H9 (cell line): Measurements from ENCODE around the gene ITGB6. TPM values are rescaled to one million over a fixed set of nuclear protein-coding genes. Genes with fewer than 3 reads are reported as not detected.

Experiments
- DNase-seq: peaks from one replicate; pipeline ENCODE4 v3.0.0-alpha.2; 2017
- H2AFZ ChIP-seq: one replicate; pipeline ENCODE4 v1.6.1; 2013; ENCODE audit warnings: mild to moderate bottlenecking, low read length, control low read depth, moderate library complexity
- H2AK5ac ChIP-seq: 2 replicates; pipeline ENCODE4 v1.6.1; 2013; ENCODE audit warnings: low read length, control low read depth, mixed read lengths; ENCODE audit not compliant: insufficient read length
- H2BK120ac ChIP-seq: one replicate; pipeline ENCODE4 v1.6.1; 2013; ENCODE audit warnings: low read depth, mild to moderate bottlenecking, low read length, control low read depth, inconsistent platforms; ENCODE audit not compliant: poor library complexity, severe bottlenecking
- H2BK12ac ChIP-seq: 2 replicates; pipeline ENCODE4 v1.6.1; 2013; ENCODE audit warnings: low read length, control low read depth, mixed read lengths, low read depth; ENCODE audit not compliant: insufficient read length
- H2BK15ac ChIP-seq: 2 replicates; pipeline ENCODE4 v1.6.1; 2013; ENCODE audit warnings: low read depth, low read length, control low read depth
- H2BK20ac ChIP-seq: one replicate; pipeline ENCODE4 v1.6.1; 2013; ENCODE audit warnings: low read depth, mild to moderate bottlenecking, low read length, control low read depth, inconsistent platforms; ENCODE audit not compliant: poor library complexity, severe bottlenecking
- H2BK5ac ChIP-seq: 2 replicates; pipeline ENCODE4 v1.6.1; 2013; ENCODE audit warnings: low read length, control low read depth, mixed read lengths; ENCODE audit not compliant: insufficient read length
- H3K14ac ChIP-seq: 2 replicates; pipeline ENCODE4 v1.6.1; 2013; ENCODE audit warnings: low read length, control low read depth; ENCODE audit not compliant: insufficient read depth
- H3K18ac ChIP-seq: 2 replicates; pipeline ENCODE4 v1.6.1; 2013; ENCODE audit warnings: low read depth, mild to moderate bottlenecking, mixed read lengths, low read length, control low read depth; ENCODE audit not compliant: insufficient read length
- H3K23ac ChIP-seq: 2 replicates; pipeline ENCODE4 v1.6.1; 2013; ENCODE audit warnings: low read length, control low read depth, mixed read lengths, low read depth; ENCODE audit not compliant: insufficient read length
- H3K23me2 ChIP-seq: 2 replicates; pipeline ENCODE4 v1.6.1; 2013; ENCODE audit warnings: low read depth, mild to moderate bottlenecking, mixed read lengths, low read length, control low read depth; ENCODE audit not compliant: insufficient read length, poor library complexity, severe bottlenecking
- H3K27ac ChIP-seq: 2 replicates; pipeline ENCODE4 v1.5.1; 2013; ENCODE audit warnings: low read length, control low read depth, mixed read lengths, low read depth; ENCODE audit not compliant: insufficient read length
- H3K27me3 ChIP-seq: 2 replicates; pipeline ENCODE4 v1.6.1; 2013; ENCODE audit warnings: low read length, control low read depth, inconsistent platforms; ENCODE audit not compliant: insufficient read depth
- H3K4ac ChIP-seq: 2 replicates; pipeline ENCODE4 v1.6.1; 2013; ENCODE audit warnings: low read depth, mild to moderate bottlenecking, control low read depth, inconsistent platforms, low read length, moderate library complexity
- H3K4me1 ChIP-seq: 2 replicates; pipeline ENCODE4 v1.6.1; 2013; ENCODE audit warnings: low read length, control low read depth, inconsistent platforms; ENCODE audit not compliant: insufficient read depth
- H3K4me2 ChIP-seq: 2 replicates; pipeline ENCODE4 v1.6.1; 2013; ENCODE audit warnings: low read length, control low read depth, mixed read lengths; ENCODE audit not compliant: insufficient read length, insufficient read depth
- H3K56ac ChIP-seq: 2 replicates; pipeline ENCODE4 v1.6.1; 2013; ENCODE audit warnings: low read depth, mild to moderate bottlenecking, mixed read lengths, low read length, control low read depth; ENCODE audit not compliant: insufficient read length
- H3K79me1 ChIP-seq: 2 replicates; pipeline ENCODE4 v1.6.1; 2013; ENCODE audit warnings: low read depth, mild to moderate bottlenecking, moderate library complexity, low read length, control low read depth, inconsistent platforms; ENCODE audit not compliant: insufficient read depth, poor library complexity, severe bottlenecking
- H3K79me2 ChIP-seq: 2 replicates; pipeline ENCODE4 v1.6.1; 2013; ENCODE audit warnings: low read length, control low read depth, inconsistent platforms; ENCODE audit not compliant: insufficient read depth
- H3K9ac ChIP-seq: 2 replicates; pipeline ENCODE4 v1.6.1; 2013; ENCODE audit warnings: low read length, control low read depth, mixed read lengths; ENCODE audit not compliant: insufficient read length; ENCODE audit errors: extremely low read depth
- H3K9me3 ChIP-seq: one replicate; pipeline ENCODE4 v1.6.1; 2013; ENCODE audit warnings: low read depth, low read length, inconsistent platforms; ENCODE audit not compliant: control insufficient read depth
- H3T11ph ChIP-seq: one replicate; pipeline ENCODE4 v1.6.1; 2013; ENCODE audit warnings: mild to moderate bottlenecking, low read length, control low read depth, inconsistent platforms
- H4K20me1 ChIP-seq: one replicate; pipeline ENCODE4 v1.6.1; 2013; ENCODE audit not compliant: control insufficient read depth, insufficient read length, insufficient read depth
- H4K5ac ChIP-seq: 2 replicates; pipeline ENCODE4 v1.6.1; 2013; ENCODE audit warnings: low read depth, mild to moderate bottlenecking, mixed read lengths, low read length, control low read depth; ENCODE audit not compliant: insufficient read length
- H4K8ac ChIP-seq: replicated peaks from 2 replicates; pipeline ENCODE4 v1.6.1; 2013; ENCODE audit warnings: low read length, control low read depth, mixed read lengths, low read depth; ENCODE audit not compliant: insufficient read length
- H4K91ac ChIP-seq: 2 replicates; pipeline ENCODE4 v1.6.1; 2013; ENCODE audit warnings: low read depth, mild to moderate bottlenecking, moderate library complexity, mixed read lengths, low read length, control low read depth; ENCODE audit not compliant: insufficient read length
- H3K27ac Mint-ChIP-seq, 3 experiments: 2 replicates in 2 of 3; 3 replicates in 1 of 3; pipeline ENCODE4 v1.8.0; 2020 to 2021; ENCODE audit warnings: mixed read lengths in 3 of 3, mild to moderate bottlenecking in 1 of 3, moderate library complexity in 1 of 3
- H3K27me3 Mint-ChIP-seq: 2 replicates; pipeline ENCODE4 v1.8.0; 2021; ENCODE audit warnings: low read depth, mild to moderate bottlenecking, moderate library complexity, mixed read lengths
- H3K36me3 Mint-ChIP-seq, 3 experiments: 2 replicates in 2 of 3; 3 replicates in 1 of 3; pipeline ENCODE4 v1.8.0; 2020 to 2021; ENCODE audit warnings: low read depth in 3 of 3, mixed read lengths in 3 of 3; ENCODE audit not compliant: insufficient read depth in 1 of 3
- H3K4me1 Mint-ChIP-seq, 2 experiments: 2 replicates each; pipeline ENCODE4 v1.8.0; 2020; ENCODE audit warnings: mixed read lengths in 2 of 2
- H3K4me3 Mint-ChIP-seq, 2 experiments: 2 replicates in 1 of 2; 3 replicates in 1 of 2; pipeline ENCODE4 v1.8.0; 2020 to 2021; ENCODE audit warnings: mild to moderate bottlenecking in 2 of 2, mixed read lengths in 2 of 2, moderate library complexity in 1 of 2
- H3K9me3 Mint-ChIP-seq, 2 experiments: 2 replicates in 1 of 2; 3 replicates in 1 of 2; pipeline ENCODE4 v1.8.0; 2020; ENCODE audit warnings: mild to moderate bottlenecking in 2 of 2, mixed read lengths in 2 of 2, moderate library complexity in 1 of 2
- CTCF ChIP-seq: fragments of 200-600 bp; sonication (generic); conservative IDR thresholded peaks from 3 replicates; pipeline ENCODE4 v1.8.0; 2021; ENCODE audit warnings: antibody characterized with exemption, mild to moderate bottlenecking
- WGBS: extraction: QIAGEN DNeasy Blood & Tissue Kit; methylation state at CpG from one replicate; pipeline ENCODE4 v1.1.7; 2013; ENCODE audit warnings: missing lambda C conversion rate, low lambda C conversion rate, mixed read lengths; ENCODE audit not compliant: insufficient read length; ENCODE audit errors: extremely low coverage; 5-methylcytosine and 5-hydroxymethylcytosine counted together
- total RNA-seq: library from RNA; stranded (reverse); gene quantifications from 2 replicates; pipeline ENCODE4 v1.2.1, GENCODE V29; 2021

ITGB6 gene
- total RNA-seq, 1 experiment from 2014 or later = not detected

GRCh38 chr2:160175169-160176134 lies 24.6 kb downstream of the ITGB6 start:
- no peaks in the 10 kb centered on the region for H3K27me3 Mint-ChIP-seq
- Histone ChIP-seq H3K79me1 (no peaks in the 10 kb centered on the region), H3K79me2 (no peaks in the 10 kb centered on the region), H3K4ac (no peak overlapping the region), H2BK12ac (no peak overlapping the region), H2BK20ac (no peak overlapping the region), H3K23me2 (no peaks in the 10 kb centered on the region), H4K5ac (no peak overlapping the region), H3K4me1 (peaks cover under 1% of the 10 kb centered on the region; the same call in 1 of the 2 replicates), H3K23ac (no peak overlapping the region), H3K14ac (no peak overlapping the region), H3T11ph (no peak overlapping the region), H3K9ac (no peak overlapping the region), H2BK5ac (no peak overlapping the region), H2AFZ (no peak overlapping the region), H2BK15ac (no peak overlapping the region), H3K9me3 (no peaks in the 10 kb centered on the region), H2AK5ac (no peak overlapping the region), H4K8ac (no peak overlapping the region), H3K27ac (no peak overlapping the region), H2BK120ac (no peak overlapping the region), H3K4me2 (no peak overlapping the region), H4K20me1 (no peaks in the 10 kb centered on the region), H3K18ac (no peak overlapping the region), H3K27me3 (no peaks in the 10 kb centered on the region), H4K91ac (no peak overlapping the region), H3K56ac (no peak overlapping the region)
- no peak for DNase-seq
- H3K4me1 Mint-ChIP-seq = peaks cover 0 to under 1% of the 10 kb centered on the region in 2 experiments; a peak in 1 of 4 replicates
- no CpG with 5 or more reads among the region's 8 CpGs for WGBS
- no peaks in the 10 kb centered on the region for H3K9me3 Mint-ChIP-seq
- no peak overlapping the region for H3K4me3 Mint-ChIP-seq
- no peak overlapping the region for H3K27ac Mint-ChIP-seq
- no peak for TF ChIP-seq CTCF
- H3K36me3 Mint-ChIP-seq = no peaks in the 10 kb centered on the region
